HG02981 (cell line): Measurements from ENCODE around the gene PPP2R5B.

Experiments used
- ATAC-seq: cut with Tn5 transposase; IDR thresholded peaks from one replicate; pipeline ENCODE4 v1.9.1; 2021; ENCODE audit warnings: mild to moderate bottlenecking, moderate library complexity; ENCODE audit not compliant: unreplicated experiment

Gene PPP2R5B

DNA sequence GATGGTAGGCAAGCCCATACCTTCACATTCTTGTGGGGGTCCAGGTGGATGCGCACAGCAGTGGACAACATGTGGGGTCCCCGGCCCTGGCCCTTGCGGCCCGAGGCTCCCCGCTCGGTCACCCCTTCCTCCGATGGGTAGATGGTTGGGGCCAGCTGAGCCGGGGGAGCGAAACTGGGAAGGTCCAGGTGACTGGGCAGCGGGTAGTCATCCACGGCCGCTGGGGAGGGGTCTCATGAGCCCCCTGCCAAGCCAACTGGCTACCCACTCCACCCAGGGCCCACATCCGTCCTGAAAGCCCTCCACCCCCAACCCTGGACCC lies 18.2 kb upstream of the PPP2R5B start:
- ATAC-seq, result no peak

DNA sequence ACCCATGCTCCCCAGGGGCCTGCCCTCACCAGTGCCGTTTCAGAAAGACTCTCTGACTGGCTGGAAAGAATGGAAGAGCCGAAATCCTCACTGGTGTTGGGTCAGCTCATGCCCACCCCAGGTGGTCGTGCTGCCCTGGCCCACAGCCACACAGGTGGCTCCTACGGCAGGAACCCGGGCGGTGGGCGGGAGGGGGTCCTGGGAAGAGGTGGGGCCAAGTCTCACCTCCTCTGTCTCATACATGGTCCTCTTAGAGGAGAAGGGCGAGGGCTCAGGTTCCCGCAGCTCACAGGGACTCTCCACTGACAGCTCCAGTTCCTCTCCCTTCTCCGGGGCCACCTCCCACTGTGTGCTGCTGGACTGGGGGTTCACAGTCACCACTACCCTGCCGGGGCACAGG lies 15.7 kb upstream of the PPP2R5B start:
- ATAC-seq, result no peak

DNA sequence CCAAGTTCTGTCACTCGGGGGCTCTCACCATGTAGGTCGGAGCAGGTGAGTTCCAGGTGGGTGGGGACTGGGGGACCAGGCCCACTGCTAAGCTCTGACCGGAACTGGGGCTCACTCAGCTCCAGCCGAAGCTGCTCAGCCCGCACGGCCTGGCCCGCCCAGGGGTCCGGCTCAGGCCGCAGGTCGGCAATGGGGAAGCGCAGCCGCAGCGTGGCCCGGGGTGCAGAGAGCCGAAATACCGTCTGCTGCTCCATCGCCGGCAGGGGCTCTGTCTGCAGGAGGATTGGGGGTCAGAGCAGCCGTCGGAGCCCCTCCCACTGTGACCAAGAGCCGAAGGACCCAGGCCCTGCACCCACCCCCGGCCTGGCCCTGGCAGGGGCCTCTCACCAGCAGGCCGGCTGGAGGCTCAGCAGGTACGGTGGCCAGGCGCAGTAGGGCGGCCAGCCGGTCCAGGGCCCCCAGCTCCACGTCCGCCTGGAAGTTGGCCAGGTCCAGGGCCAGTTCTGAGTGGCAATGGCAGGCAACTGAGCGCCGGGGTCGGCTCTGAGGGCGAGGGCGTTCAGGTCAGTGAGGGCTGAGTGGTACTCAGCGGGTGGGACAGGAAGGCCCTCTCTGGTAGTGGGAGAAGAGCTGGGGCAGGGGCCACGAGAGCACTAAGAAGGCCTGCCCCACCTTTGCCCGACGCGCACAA lies 14.7 kb upstream of the PPP2R5B start:
- no peak for ATAC-seq

DNA sequence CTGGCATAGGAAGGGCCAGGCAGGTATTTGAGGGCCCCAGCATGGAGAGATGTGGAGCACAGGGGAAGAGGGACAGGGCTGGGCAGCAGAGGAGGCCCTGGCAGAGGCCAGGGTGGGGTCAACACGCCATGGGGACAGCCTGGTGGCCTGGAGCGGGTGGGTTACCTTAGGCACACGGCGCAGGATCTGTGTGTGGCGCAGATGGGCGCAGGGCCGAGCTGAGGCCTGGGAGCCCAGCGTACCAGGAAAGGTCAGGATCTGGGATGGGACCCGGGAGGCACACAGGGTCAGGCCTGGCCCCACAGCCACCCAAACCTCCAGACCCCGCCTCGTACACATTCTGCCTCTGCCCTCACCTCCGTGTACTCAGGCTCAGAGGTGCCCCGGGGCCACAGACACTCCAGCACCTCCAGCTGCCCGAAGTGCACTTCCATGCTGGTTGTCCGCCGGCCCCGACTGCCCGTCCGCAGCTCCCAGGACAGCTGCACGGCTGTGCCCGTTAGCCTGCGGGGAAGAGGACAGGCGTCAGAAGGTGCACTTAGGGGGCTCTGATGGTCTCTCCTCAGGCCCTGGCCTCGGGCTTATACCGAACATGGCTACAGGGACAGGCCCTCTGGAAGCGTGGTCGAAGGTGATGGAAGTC lies 13.9 kb upstream of the PPP2R5B start:
- ATAC-seq, result no peak

DNA sequence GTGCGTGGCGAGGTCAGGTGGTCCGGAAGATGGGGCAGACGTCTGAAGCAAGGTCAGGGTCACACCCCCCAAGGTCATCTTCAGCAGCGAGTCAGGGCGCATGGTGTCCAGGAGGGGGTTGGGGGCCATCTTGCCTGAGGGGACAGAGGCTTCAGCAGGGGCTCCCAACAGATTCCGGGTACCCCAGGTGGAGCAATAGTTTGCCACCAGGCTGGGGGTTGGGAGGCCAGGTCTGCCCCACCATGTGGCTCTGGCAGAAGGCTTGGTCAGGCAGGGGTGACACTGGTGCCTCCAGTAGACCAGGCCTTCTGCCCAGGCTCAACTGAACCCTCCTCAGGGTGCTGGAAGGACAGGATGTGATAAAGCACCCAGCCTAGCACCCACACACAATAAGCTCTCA lies 13.3 kb upstream of the PPP2R5B start:
- ATAC-seq, result no peak

DNA sequence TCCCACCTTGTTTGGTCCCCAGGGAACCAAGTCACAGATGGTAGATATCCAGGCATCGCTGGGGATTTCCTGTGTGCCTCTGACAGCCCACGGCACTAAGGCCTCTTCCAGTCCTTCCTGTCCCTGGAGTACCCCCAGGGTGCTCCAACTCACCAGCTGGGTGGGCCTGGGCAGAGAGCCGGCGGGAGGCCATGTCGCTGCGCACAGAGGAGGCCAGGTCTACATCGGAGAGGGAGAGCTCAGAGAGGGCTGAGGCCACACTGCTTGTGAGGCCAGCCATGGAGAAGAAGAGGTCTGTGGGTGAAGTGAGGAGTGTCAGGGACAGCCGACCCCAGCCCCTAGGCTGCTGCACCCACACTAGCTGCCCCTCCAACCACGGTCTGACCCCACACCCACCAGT lies 12.8 kb upstream of the PPP2R5B start:
- no peak for ATAC-seq

DNA sequence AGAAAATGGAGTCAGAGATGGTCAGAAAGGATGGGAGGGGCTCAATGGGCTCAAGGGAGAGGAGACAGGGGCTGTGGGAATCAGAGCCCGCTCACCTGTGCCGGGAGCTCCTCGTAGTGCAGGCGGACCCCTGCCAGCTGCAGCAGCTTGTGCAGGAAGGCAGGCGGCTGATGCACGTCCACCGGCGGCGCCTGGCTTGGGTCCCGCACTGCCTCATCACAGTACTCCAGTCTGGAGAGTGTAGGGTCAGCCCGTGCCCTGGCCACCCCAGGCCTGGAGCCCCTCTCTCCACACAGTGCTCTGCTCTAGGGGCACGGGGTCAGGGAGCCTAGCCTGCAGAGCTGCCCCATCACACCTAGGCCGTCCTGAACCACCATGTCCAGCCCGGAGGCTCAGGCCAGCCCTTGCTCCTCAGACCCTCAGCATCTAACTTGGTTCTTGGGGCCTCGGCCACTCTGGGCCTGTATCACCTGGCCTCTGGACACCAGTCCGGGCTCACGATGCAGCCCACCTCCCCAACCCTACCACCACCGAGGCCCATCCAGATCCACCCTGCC lies 11.2 kb upstream of the PPP2R5B start:
- ATAC-seq, result no peak

DNA sequence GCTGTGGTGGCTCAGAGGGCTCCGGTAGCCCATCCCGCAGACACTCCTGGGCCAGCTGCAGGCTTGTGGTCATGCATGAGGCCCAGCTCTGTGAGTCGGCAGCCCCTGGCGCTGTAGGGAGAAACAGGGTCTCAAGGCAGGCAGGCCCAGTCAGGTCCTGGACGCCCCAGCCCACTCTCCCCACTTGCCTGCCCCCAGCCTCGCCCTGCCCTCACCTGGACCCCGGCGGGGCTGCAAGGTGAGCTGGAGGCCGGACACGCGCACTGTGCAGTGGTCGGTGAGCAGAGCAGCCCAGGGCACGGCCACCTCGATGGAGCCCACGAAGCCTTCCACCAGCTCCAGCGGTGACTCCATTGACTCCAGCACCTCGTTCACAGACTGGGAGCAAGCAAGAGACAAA lies 10.4 kb upstream of the PPP2R5B start:
- no peak for ATAC-seq

DNA sequence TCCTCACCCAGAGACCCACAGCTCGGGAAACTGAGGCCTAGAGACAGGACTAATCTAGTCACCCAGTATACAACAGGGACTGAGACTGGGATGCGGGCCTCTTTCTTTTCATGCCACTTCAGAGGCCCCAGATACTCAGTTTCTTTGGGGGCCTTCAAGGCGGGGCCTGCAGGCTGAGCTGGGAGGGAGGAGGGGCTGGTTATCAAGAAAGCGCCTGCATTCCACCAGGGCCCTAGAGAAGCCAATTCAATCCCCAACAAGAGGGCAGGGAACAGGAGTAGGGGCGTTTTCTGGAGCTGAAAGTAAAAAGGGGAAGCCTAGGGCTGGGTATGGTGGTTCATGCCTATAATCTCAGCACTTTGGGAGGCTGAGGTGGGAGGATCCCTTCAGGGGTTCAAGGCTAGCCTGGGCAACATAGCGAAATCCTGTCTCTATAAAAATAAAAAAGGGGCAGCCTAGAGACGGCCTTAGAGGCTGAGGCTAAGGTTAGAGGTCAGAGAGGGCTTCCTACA lies 9.1 kb upstream of the PPP2R5B start:
- ATAC-seq, result no peak

DNA sequence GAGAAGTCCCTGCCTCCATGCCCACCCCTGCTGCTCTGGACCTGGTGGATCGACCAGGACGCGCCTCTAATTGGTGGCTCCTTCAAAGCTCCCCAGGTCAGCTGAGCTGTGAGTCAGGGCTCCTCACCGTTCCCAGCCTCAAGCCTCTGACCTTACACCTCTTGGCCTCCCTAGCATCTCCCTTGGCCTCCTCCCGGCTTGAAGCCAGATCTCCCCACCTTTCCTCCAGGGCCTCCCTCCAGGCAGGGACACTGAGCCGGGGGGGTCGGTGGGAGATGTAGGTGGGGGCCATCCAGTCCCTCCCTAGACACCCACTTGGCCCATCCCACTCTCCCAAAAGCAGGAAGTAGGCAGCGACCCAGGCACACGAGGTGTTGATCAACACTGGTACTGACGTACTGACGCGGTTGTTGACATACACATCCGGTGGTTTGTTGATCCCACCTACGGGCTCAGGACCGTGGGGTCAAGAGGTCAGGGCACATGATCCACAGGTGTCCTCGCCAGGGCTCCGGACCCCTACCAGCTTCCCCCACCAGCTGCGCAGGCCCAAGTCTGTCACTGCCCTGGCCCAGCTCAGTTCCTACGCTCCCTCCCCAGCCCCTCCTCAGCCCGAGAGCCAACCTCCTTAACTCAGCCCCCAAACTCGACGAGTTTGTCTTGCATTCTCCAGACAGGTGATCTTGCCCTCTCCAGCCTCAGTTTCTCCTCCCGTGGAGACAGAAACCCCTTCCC lies 8.3 kb upstream of the PPP2R5B start:
- no peak for ATAC-seq

DNA sequence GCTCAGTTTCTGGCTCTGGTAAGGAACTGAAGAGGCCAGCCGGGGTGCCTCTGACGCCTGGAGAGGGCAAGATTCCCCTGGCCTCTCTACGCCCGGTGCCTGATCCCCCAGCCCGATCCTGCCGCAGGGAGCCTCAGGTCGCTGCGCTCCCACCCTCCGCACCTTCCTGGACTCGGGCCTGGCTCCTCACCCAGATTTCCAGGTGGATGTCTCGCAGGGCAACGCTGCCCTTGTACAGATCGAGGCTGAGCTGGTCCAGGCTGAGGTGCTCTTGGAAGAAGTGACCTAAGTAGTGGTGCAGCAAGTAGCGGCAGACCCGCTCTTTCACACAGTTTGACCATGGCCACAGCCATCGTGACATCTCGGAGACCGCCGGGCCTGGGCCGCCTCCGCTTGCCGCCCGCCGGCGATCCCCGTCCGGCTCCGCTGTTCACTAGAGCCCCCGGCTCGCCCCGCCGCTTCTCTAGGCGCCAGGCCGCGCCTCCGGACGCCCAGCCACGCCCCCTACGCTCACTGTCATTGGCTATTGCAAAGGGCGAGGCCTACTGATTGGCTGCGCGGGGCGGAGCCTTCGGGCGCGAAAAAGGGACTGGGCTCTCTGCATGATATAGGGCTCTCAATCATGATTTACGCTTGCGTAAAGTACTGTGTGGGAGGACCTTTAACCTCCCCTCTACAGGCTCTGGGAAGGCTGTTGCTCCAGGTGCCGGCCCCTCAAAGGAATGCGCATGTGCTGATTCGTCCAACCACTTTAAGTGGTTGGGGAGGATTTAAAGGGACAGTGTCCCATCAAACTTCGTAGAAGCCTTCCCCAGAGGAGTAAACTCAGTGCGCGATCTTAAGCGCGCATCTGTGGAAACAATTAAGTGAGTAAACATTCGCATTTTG lies 7.5 kb upstream of the PPP2R5B start, which contains the start of gene ATG2A:
Gene ATG2A (minus strand): TSS at position 435 of the 888 bp plus-strand sequence. CDS start 74 bp downstream, at position 361.
- ATAC-seq, result peak; percentile 94

DNA sequence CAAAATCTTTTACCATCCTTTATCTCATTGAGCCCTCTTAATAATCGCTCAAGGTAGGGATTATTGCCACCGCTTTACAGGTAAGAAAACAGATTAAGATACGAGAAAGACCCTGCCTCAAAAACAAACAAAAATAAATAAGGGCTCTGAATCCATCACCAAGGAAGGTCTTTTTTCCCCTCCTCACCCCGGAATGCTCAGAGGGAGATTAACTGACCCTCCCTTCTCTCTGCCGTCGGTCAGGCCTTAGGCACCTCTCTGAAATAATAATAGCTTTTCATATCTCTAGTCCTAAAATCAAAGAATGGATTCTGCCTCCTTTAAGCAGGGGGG lies 6.9 kb upstream of the PPP2R5B start:
- no peak for ATAC-seq

DNA sequence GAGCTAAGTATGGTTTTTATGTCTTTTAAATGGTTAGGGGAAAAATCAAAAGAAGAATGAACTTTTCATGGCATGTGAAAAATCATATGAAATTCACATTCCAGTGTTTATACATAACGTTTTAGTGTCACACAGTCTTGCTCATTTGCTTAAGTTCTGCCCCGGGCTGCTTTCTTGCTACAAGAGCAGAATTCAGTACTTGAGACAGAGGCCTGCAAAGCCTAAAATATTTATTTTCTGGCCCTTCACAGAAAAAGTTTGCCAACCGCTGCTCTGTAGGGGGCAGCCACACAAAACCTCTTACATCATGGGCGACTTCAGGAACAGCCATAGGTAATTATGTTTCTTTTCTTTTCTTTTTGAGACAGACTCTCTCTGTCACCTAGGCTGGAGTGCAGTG lies 6.5 kb upstream of the PPP2R5B start:
- ATAC-seq, result no peak

DNA sequence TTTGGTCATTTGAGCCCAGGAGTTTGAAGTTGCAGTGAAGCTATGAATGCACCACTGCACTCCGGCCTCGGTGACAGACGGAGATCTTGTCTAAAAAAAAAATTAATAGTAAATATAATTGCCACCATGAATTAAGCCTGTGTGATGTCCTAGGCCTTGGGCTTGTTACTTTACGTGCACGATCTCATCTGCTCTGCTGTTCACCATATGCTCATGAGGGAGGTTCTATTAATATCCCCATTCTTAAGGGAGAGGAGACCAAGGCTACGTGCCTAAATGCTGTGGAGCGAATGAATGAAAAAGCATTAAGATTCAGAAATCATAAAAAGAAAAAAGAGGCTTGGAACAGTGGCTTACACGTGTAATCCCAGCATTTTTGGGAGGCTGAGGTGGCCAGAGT lies 4.9 kb upstream of the PPP2R5B start:
- no peak for ATAC-seq

DNA sequence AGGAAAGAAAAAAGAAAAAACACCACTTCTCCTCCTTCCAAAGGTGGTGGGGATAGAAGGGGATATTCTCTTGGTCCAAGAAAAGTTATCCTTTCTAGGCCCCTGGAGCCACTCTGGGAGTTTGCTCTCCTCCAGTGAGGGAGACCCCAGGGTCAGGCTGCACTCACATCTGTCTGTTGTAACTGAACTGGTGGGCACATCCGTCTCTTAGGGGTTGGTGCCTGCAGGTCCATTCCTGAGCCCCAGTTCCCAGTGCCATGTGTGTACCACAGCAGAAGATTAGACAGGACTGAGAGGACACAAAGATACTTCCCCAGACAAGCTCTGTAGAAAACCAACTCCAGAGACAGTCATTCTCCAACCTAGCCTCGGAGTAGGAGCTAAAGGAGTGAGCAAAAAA lies 4.4 kb upstream of the PPP2R5B start:
- ATAC-seq, result no peak

DNA sequence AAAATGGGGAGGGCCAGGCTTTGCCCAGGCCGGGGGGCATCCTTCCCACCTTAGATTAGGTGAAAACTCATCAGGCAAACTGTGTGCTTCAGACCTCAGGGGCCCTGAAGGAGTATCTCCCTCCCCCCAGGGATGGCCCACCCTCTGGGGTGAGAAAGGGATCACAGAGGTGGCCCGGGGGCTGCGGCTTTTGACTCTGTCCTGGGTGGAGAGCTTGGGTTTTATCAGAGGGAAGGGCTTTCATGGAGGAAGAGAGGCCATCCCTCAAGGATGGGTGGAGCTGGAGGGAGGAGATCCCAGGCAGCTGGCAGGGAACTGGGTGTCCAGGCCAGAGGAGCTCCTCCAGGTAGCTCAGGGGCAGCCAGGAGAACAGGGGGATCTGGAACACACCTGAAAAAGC lies 3.1 kb upstream of the PPP2R5B start:
- ATAC-seq, result no peak

DNA sequence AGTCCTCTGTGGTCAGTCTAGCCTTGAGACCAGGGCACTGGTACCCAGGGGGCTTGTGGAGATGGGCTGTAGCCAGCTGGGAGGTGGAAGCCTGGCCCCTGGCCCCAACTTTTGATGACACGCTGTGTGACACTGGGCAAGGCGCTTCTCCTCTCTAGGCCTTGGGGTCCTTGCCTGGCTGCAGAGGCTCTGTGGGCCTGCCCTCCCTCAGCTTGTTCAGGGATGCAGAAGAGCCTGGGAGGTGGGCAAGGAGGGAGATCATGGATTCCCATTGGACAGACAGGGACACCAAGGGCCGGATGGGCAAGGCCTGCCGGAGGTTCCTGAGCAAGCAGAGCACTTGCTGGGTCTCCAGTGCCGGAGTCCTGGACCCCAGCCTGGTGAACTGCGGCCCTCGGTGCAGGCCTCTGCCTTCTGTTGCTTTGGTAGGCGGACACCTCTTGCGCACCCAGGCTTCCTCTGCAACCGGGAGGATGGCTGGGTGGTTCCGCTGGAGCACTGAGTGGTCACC lies 1.3 kb upstream of the PPP2R5B start:
- no peak for ATAC-seq

DNA sequence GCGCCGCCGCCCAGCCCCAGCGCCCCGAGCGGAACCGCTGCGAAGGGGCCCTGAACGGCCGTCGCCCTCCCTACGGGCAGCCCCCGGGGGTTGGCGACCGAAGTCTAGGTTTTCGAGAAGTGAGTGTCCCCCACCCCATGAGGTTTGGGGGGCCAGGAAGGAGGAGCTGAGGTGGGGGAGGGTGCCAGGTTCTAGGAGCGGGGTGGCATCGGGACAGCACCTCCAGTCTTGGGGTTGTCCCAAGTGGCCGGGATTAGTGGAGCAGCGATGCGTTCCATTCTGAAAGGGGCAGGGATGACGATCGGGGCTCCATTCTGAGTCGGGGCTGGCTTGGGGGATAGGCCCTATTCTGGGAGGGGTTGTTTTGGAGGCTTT lies 408 bp downstream of the PPP2R5B start:
- no peak for ATAC-seq

DNA sequence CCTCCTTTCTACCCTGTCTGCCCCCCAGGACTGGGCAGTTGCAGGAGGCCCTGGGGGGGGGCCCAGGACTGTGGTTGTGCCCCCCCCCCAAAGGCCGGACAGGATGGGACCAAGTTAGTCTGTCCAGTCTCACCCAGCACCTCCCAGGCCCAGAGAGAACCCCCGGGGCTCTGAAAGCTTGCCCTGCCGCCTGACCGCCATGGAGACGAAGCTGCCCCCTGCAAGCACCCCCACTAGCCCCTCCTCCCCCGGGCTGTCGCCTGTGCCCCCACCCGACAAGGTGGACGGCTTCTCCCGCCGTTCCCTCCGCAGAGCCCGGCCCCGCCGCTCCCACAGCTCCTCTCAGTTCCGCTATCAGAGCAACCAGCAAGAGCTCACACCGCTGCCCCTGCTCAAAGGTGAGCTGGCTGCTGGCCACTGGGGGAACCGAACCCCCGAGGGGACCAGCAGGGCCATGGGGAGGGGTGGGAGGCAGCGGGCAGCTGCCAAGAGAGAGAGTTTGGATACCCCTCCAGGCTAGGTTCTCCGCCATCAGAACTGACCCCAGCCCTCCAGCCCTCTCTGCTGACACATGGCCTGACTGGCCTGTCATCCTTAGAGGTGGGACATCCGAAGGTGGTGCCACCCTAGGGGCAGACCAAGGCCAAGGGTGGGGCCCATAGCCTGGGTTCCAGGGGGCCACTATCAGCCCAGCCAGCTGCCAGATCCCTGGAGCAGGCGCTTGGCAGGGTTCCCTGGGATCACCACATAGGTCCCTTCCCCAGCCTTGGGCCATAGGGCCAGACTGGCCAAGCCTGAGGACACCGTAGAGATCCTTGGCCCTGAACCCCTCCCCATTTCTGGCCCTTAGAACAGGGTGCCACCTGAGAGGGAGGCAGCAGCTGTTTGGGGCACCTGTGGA lies 1.3 kb downstream of the PPP2R5B start:
- ATAC-seq, result no peak

DNA sequence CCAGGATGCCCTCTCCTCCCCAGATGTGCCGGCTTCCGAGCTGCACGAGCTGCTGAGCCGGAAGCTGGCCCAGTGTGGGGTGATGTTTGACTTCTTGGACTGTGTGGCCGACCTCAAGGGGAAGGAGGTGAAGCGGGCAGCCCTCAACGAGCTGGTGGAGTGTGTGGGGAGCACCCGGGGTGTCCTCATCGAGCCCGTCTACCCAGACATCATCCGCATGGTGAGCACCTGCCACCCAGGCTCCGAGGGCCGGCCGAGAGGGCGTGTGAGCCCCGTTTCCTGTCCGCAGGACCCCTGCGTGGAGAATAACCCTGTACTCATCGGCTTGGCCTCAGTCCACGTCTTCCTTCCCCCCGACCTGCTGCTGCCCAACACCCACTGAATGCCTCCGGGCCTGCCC lies 2.2 kb downstream of the PPP2R5B start:
- no peak for ATAC-seq
